HepG2 (cell line): Measurements from ENCODE around the gene OMA1. TPM values are rescaled to one million over a fixed set of nuclear protein-coding genes. Genes with fewer than 3 reads are reported as not detected.

Source experiments
- ATAC-seq: fragments of 200-7000 bp; cut with Tn5 transposase; 3 replicates; pipeline ENCODE4 v1.9.1; 2020; ENCODE audit warnings: mild to moderate bottlenecking, moderate library complexity
- BruUV-seq: library from RNA; stranded (reverse); fragments of 400-500 nt; replicated peaks from 2 replicates; lab custom pipeline; 2021; lab: Mats Ljungman, UMichigan
- CTCF ChIA-PET: fragments of 300-600 bp; formaldehyde crosslinking; extraction: SDS; loops from one replicate; lab custom pipeline; 2021; ENCODE audit warnings: low total read pairs, inconsistent platforms, low intra/inter-chr PET ratio; lab: Yijun Ruan, JAX
- POLR2A ChIA-PET: fragments of 350-600 bp; sonication (Branson Sonifier 250); formaldehyde crosslinking; loops from one replicate; lab custom pipeline; 2020; ENCODE audit warnings: antibody characterized with exemption, inconsistent platforms; lab: Yijun Ruan, JAX
- DNase-seq: peaks from one replicate; pipeline ENCODE4 v3.0.0-alpha.2; 2015; ENCODE audit warnings: low spot score
- FAIRE-seq: peaks from 3 replicates; lab custom pipeline; 2011; peaks lifted over from hg19 to GRCh38; lab: Jason Lieb, UNC
- H2AFZ ChIP-seq: one replicate; pipeline ENCODE4 v1.6.1; 2011; ENCODE audit warnings: low read length, inconsistent platforms
- H3K27ac ChIP-seq: fragments of 300-600 bp; 3 replicates; pipeline ENCODE4 v1.8.0; 2011; ENCODE audit warnings: mixed run types, mild to moderate bottlenecking, mixed read lengths, low read length, inconsistent platforms; ENCODE audit not compliant: insufficient read depth; ENCODE audit errors: extremely low read length
- H3K27me3 ChIP-seq, 2 experiments: fragments of 200-600 bp in 1 of 2; 2 replicates in 1 of 2; 3 replicates in 1 of 2; pipeline versions ENCODE4 v1.6.0 to v1.8.0; 2011; ENCODE audit warnings: low read length in 2 of 2, mild to moderate bottlenecking in 2 of 2, moderate library complexity in 2 of 2, inconsistent platforms in 1 of 2; ENCODE audit not compliant: insufficient read depth in 2 of 2, control insufficient read depth in 1 of 2
- H3K36me3 ChIP-seq, 2 experiments: fragments of 200-600 bp in 1 of 2; replicated peaks in 1 of 2; 2 replicates in 1 of 2; 3 replicates in 1 of 2; pipeline versions ENCODE4 v1.5.1 to v1.8.0; 2011; ENCODE audit warnings: low read length in 2 of 2, inconsistent platforms in 1 of 2; ENCODE audit not compliant: insufficient read depth in 2 of 2, control insufficient read depth in 1 of 2
- H3K4me1 ChIP-seq: 2 replicates; pipeline ENCODE4 v1.5.1; 2012; ENCODE audit warnings: low read length, inconsistent platforms; ENCODE audit not compliant: insufficient read depth
- H3K4me2 ChIP-seq: 2 replicates; pipeline ENCODE4 v1.6.0; 2011; ENCODE audit warnings: low read depth, low read length, inconsistent platforms
- H3K4me3 ChIP-seq, 3 experiments: fragments of 200-600 bp in 1 of 3; sonication (generic), shearing (Covaris generic) in 1 of 3; replicated peaks in 1 of 3; 2 replicates each; pipeline ENCODE4 v1.5.1; 2011 to 2016; ENCODE audit warnings: low read length in 3 of 3, inconsistent platforms in 2 of 3, low read depth in 2 of 3, mild to moderate bottlenecking in 2 of 3, control low read depth in 1 of 3, mixed read lengths in 1 of 3; ENCODE audit not compliant: insufficient read depth in 1 of 3
- H3K79me2 ChIP-seq: one replicate; pipeline ENCODE4 v1.6.1; 2011; ENCODE audit warnings: low read length, inconsistent platforms; ENCODE audit not compliant: insufficient read depth
- H3K9ac ChIP-seq: 2 replicates; pipeline ENCODE4 v1.6.0; 2011; ENCODE audit warnings: mild to moderate bottlenecking, low read depth, low read length, inconsistent platforms; ENCODE audit not compliant: insufficient read depth
- H3K9me3 ChIP-seq: 2 replicates; pipeline ENCODE4 v1.5.1; 2012; ENCODE audit warnings: mild to moderate bottlenecking, low read length
- H4K20me1 ChIP-seq: 2 replicates; pipeline ENCODE4 v1.6.0; 2011; ENCODE audit warnings: inconsistent platforms, mild to moderate bottlenecking, low read length, moderate library complexity; ENCODE audit not compliant: insufficient read depth
- CBFB ChIP-seq: sonication (generic); formaldehyde crosslinking; IDR thresholded peaks from 2 replicates; pipeline ENCODE4 v1.4.0; 2020; ENCODE audit warnings: missing genetic modification reagents
- FOXK2 ChIP-seq: fragments of 450-650 bp; IDR thresholded peaks from 2 replicates; pipeline ENCODE4 v1.6.1; 2016
- MTA1 ChIP-seq: sonication (generic); formaldehyde crosslinking; IDR thresholded peaks from 2 replicates; pipeline ENCODE4 v1.4.0; 2020; ENCODE audit warnings: missing genetic modification reagents, mild to moderate bottlenecking, borderline replicate concordance
- MXD4 ChIP-seq: IDR thresholded peaks from 2 replicates; pipeline ENCODE4 v1.6.1; 2016; ENCODE audit warnings: mild to moderate bottlenecking, missing biosample characterization, missing genetic modification reagents
- NR0B2 ChIP-seq: sonication (generic); formaldehyde crosslinking; IDR thresholded peaks from 2 replicates; pipeline ENCODE4 v1.4.0; 2020; ENCODE audit warnings: mild to moderate bottlenecking, missing genetic modification reagents
- NR2F6 ChIP-seq, 2 experiments: IDR thresholded peaks; 2 replicates each; pipeline ENCODE4 v1.6.1; 2016; ENCODE audit warnings: antibody characterized with exemption in 1 of 2, mild to moderate bottlenecking in 1 of 2
- PCBP1 ChIP-seq: fragments of 200-400 bp; formaldehyde crosslinking; IDR thresholded peaks from 2 replicates; pipeline ENCODE4 v1.6.1; 2017; ENCODE audit warnings: mild to moderate bottlenecking, low read depth, low read length, borderline replicate concordance
- POLR2G ChIP-seq: fragments of 200-400 bp; formaldehyde crosslinking; IDR thresholded peaks from 2 replicates; pipeline ENCODE4 v1.6.1; 2018; ENCODE audit warnings: mild to moderate bottlenecking, low read depth, low read length, moderate library complexity
- TCF12 ChIP-seq, 2 experiments: fragments of 450-650 bp in 1 of 2; sonication (generic) in 1 of 2; formaldehyde crosslinking in 1 of 2; IDR thresholded peaks; 2 replicates each; pipeline versions ENCODE4 v1.6.1 to v1.8.0; 2017 to 2022; ENCODE audit warnings: antibody characterized with exemption in 1 of 2, mild to moderate bottlenecking in 1 of 2, missing genetic modification reagents in 1 of 2, moderate library complexity in 1 of 2
- WIZ ChIP-seq: sonication (generic); formaldehyde crosslinking; IDR thresholded peaks from 2 replicates; pipeline ENCODE4 v1.5.1; 2020; ENCODE audit warnings: mild to moderate bottlenecking, missing genetic modification reagents
- ZBTB26 ChIP-seq: IDR thresholded peaks from 2 replicates; pipeline ENCODE4 v1.6.1; 2016; ENCODE audit warnings: missing compliant biosample characterization, missing genetic modification reagents, borderline replicate concordance
- ZFAT ChIP-seq: sonication (generic); formaldehyde crosslinking; conservative IDR thresholded peaks from 2 replicates; pipeline ENCODE4 v1.8.1; 2023; ENCODE audit warnings: missing genetic modification reagents, inconsistent platforms
- ZFP41 ChIP-seq: sonication (generic); formaldehyde crosslinking; IDR thresholded peaks from 2 replicates; pipeline ENCODE4 v1.4.0; 2020; ENCODE audit warnings: mild to moderate bottlenecking, missing genetic modification reagents, borderline replicate concordance
- ZFX ChIP-seq: sonication (generic); formaldehyde crosslinking; IDR thresholded peaks from 2 replicates; pipeline ENCODE4 v1.4.0; 2020; ENCODE audit warnings: mild to moderate bottlenecking, low read depth, missing genetic modification reagents, moderate library complexity
- ZNF205 ChIP-seq: IDR thresholded peaks from 2 replicates; pipeline ENCODE4 v1.6.1; 2018; ENCODE audit warnings: missing biosample characterization, missing genetic modification reagents
- ZNF709 ChIP-seq: sonication (generic); formaldehyde crosslinking; IDR thresholded peaks from 2 replicates; pipeline ENCODE4 v1.5.0; 2020; ENCODE audit warnings: mild to moderate bottlenecking, missing genetic modification reagents
- ZNF850 ChIP-seq: sonication (generic); formaldehyde crosslinking; conservative IDR thresholded peaks from 2 replicates; pipeline ENCODE4 v1.9.0; 2021; ENCODE audit warnings: mild to moderate bottlenecking, missing genetic modification reagents
- ZSCAN20 ChIP-seq: sonication (generic); formaldehyde crosslinking; IDR thresholded peaks from 2 replicates; pipeline ENCODE4 v1.4.0; 2020; ENCODE audit warnings: missing genetic modification reagents, mild to moderate bottlenecking, borderline replicate concordance
- WGBS: methylation state at CpG from one replicate; pipeline ENCODE4 v1.1.6; 2017; ENCODE audit warnings: low lambda C conversion rate; 5-methylcytosine and 5-hydroxymethylcytosine counted together
- in situ Hi-C: cut with HindIII; loops from 2 replicates; pipeline ENCODE4 v1.10.0; 2017; ENCODE audit warnings: low pct_unique_long_range_greater_than_20kb; ENCODE audit not compliant: extremely low pct_ligation_motif_present
- intact Hi-C: fragments of 100-400 bp; cut with micrococcal nuclease; formaldehyde crosslinking; loops from one replicate; pipeline ENCODE4 v1.10.0; 2022; ENCODE audit not compliant: unreplicated experiment
- polyA plus RNA-seq, 8 experiments: library from polyadenylated mRNA; depleted of rRNA in 3 of 8; stranded (reverse) in 7 of 8; unstranded in 1 of 8; fragments of >200 nt; fragmentation: Illumina TruSeq in 4 of 8; extraction: Trizol in 4 of 8; gene quantifications; 2 replicates each; pipeline versions ENCODE4 v1.2.1 to v1.2.3, GENCODE V29; 2011 to 2016; ENCODE audit warnings: low read depth in 4 of 8, missing spikeins in 1 of 8, mixed read lengths in 1 of 8; ENCODE audit not compliant: insufficient read depth in 1 of 8
- total RNA-seq, 5 experiments: library from RNA; depleted of rRNA; stranded (reverse); fragments of >200 nt; fragmentation: Illumina TruSeq; extraction: Trizol; gene quantifications; 2 replicates each; pipeline ENCODE4 v1.2.3, GENCODE V29; 2016; ENCODE audit warnings: low read depth in 1 of 5

Gene OMA1
- total and polyA plus RNA-seq, 2 of the 13 experiments (the other 11 are each of a cell fraction or from before 2014, with no cell fraction given) = 7.0 to 26.9 TPM

GRCh38 chr1:58459911-58460310 is 86.6 kb downstream of the OMA1 start:
- H3K27ac ChIP-seq = no peak overlapping the region
- H3K36me3 ChIP-seq = no peaks in the 10 kb centered on the region
- no peak overlapping the region for H3K4me2 ChIP-seq
- 40% methylated on average over 1 of the region's 1 CpG for WGBS
- H4K20me1 ChIP-seq = no peaks in the 10 kb centered on the region; the same call in 1 of the 2 replicates
- no peak overlapping the region for H2AFZ ChIP-seq
- DNase-seq (no peak), FAIRE-seq (no peak), ATAC-seq (no peak)
- intact Hi-C loops (no loop called here), in situ Hi-C loops (no loop called here)
- no peak overlapping the region for H3K4me3 ChIP-seq
- no TSS peak for BruUV-seq
- peaks cover 15% of the 10 kb centered on the region for H3K4me1 ChIP-seq
- H3K27me3 ChIP-seq = no peaks in the 10 kb centered on the region
- ChIA-PET CTCF (no interaction called here), POLR2A (no interaction called here)
- no peaks in the 10 kb centered on the region for H3K9me3 ChIP-seq
- H3K9ac ChIP-seq = no peak overlapping the region
- H3K79me2 ChIP-seq = no peaks in the 10 kb centered on the region
- TF ChIP-seq CBFB (CRISPR knock-in tag) = no peak
- no peak for TF ChIP-seq FOXK2
- no peak for TF ChIP-seq TCF12 (IDR thresholded peaks at IDR 0.05)
- TF ChIP-seq TCF12 (CRISPR knock-in tag; IDR thresholded peaks at IDR 0.05) = no peak
- TF ChIP-seq ZSCAN20 = no peak
- no peak for TF ChIP-seq NR0B2
- no peak for TF ChIP-seq ZNF205 (CRISPR knock-in tag)
- TF ChIP-seq POLR2G = no peak
- no peak for TF ChIP-seq ZFAT (CRISPR knock-in tag)
- no peak for TF ChIP-seq NR2F6 (IDR thresholded peaks at IDR 0.05)
- no peak for TF ChIP-seq NR2F6 (CRISPR knock-in tag; IDR thresholded peaks at IDR 0.05)
- no peak for TF ChIP-seq PCBP1
- no peak for TF ChIP-seq ZFP41 (CRISPR knock-in tag)
- TF ChIP-seq MXD4 (CRISPR knock-in tag) = no peak
- TF ChIP-seq ZBTB26 (CRISPR knock-in tag) = no peak
- no peak for TF ChIP-seq WIZ (CRISPR knock-in tag)
- TF ChIP-seq ZNF850 (CRISPR knock-in tag) = no peak
- TF ChIP-seq MTA1 = no peak
- no peak for TF ChIP-seq ZFX (CRISPR knock-in tag)
- no peak for TF ChIP-seq ZNF709 (CRISPR knock-in tag)
